Muscle layer of duodenum (tissue), 2 donors: ENCODE data around the gene CD46.

ENCODE experiments used
- H3K27ac ChIP-seq: one replicate; pipeline ENCODE4 v1.7.0; 2013; ENCODE audit warnings: mild to moderate bottlenecking, low read length
- H3K27me3 ChIP-seq: one replicate; pipeline ENCODE4 v1.7.0; 2013; ENCODE audit warnings: low read depth, mild to moderate bottlenecking, control low read depth, low read length
- H3K36me3 ChIP-seq, 2 donors: one replicate each; pipeline ENCODE4 v1.7.0; 2013; ENCODE audit warnings: low read length in 2 of 2, control low read depth in 1 of 2, mild to moderate bottlenecking in 1 of 2; ENCODE audit not compliant: insufficient read depth in 2 of 2, control insufficient read depth in 1 of 2
- H3K4me1 ChIP-seq, 2 donors: one replicate each; pipeline ENCODE4 v1.7.0; 2013; ENCODE audit warnings: low read length in 2 of 2, mild to moderate bottlenecking in 2 of 2, control low read depth in 1 of 2, moderate library complexity in 1 of 2; ENCODE audit not compliant: insufficient read depth in 2 of 2, control insufficient read depth in 1 of 2
- H3K4me3 ChIP-seq, 2 donors: one replicate each; pipeline ENCODE4 v1.7.0; 2013; ENCODE audit warnings: low read length in 2 of 2, low read depth in 1 of 2, mild to moderate bottlenecking in 1 of 2
- H3K9me3 ChIP-seq, 2 donors: one replicate each; pipeline ENCODE4 v1.7.0; 2013; ENCODE audit warnings: low read length in 2 of 2, control low read depth in 1 of 2, mild to moderate bottlenecking in 1 of 2; ENCODE audit not compliant: control insufficient read depth in 1 of 2
- donor health status: healthy.

Gene CD46

GRCh38 chr1:207844371-207844770 is 92.5 kb downstream of the CD46 start:
- no peak overlapping the region for H3K4me3 ChIP-seq
- H3K27me3 ChIP-seq: no peaks in the 10 kb centered on the region
- no peaks in the 10 kb centered on the region for H3K9me3 ChIP-seq
- no peaks in the 10 kb centered on the region for H3K36me3 ChIP-seq
- H3K27ac ChIP-seq: no peak overlapping the region
- H3K4me1 ChIP-seq: peaks cover 9 to 46% of the 10 kb centered on the region in 2 donors
